Measurements from ENCODE around the gene TRIL. TPM values are rescaled to one million over a fixed set of nuclear protein-coding genes. Genes with fewer than 3 reads are reported as not detected.

The TRIL gene
- total RNA-seq, 1 donor from 2014 or later, result 2.9 TPM

GRCh38 chr7:28939844-28940544 lies 18.1 kb downstream of the TRIL start:
- no peak for ATAC-seq

- ATAC-seq, result no peak
Measured at GRCh38 chr7:28939367-28939766, 18.8 kb downstream of the TRIL start.

GRCh38 chr7:28937619-28938018 lies 20.5 kb downstream of the TRIL start:
- ATAC-seq, result no peak

GRCh38 chr7:28937103-28937502 lies 21.0 kb downstream of the TRIL start:
- ATAC-seq, result no peak

- no peak for ATAC-seq
Measured at GRCh38 chr7:28933846-28934320, 24.2 kb downstream of the TRIL start.

GRCh38 chr7:28931565-28931964 lies 26.6 kb downstream of the TRIL start:
- no peak for ATAC-seq

GRCh38 chr7:28926871-28927597 lies 31.1 kb downstream of the TRIL start:
- ATAC-seq, result peak; percentile 81

- ATAC-seq, result peak; percentile 51
Measured at GRCh38 chr7:28922624-28923331, 35.4 kb downstream of the TRIL start.

GRCh38 chr7:28921822-28922221 lies 36.3 kb downstream of the TRIL start:
- ATAC-seq, result peak; percentile 83

GRCh38 chr7:28920424-28920823 lies 37.7 kb downstream of the TRIL start:
- ATAC-seq, result no peak

- no peak for ATAC-seq
Measured at GRCh38 chr7:28919510-28919909, 38.6 kb downstream of the TRIL start.

GRCh38 chr7:28908775-28909174 lies 49.4 kb downstream of the TRIL start:
- no peak for ATAC-seq

- ATAC-seq, result no peak
Measured at GRCh38 chr7:28905464-28905863, 52.7 kb downstream of the TRIL start.

GRCh38 chr7:28904578-28905048 lies 53.5 kb downstream of the TRIL start:
- no peak for ATAC-seq

GRCh38 chr7:28903730-28904577 lies 54.2 kb downstream of the TRIL start:
- ATAC-seq, result no peak

Other genes starting within 250 kb of the TRIL start
- 5.0 TPM for gene CPVL, start 188.2 kb upstream of the TRIL start, total RNA-seq
- 1.6 TPM for gene CHN2, start 236.4 kb upstream of the TRIL start, total RNA-seq

Measured in esophagus mucosa (tissue), 1 donor.